ENCODE data around the gene EHMT1.
"Not testable (repeated sequence)": the region's sequence is repeated elsewhere in the genome, so short reads cannot be mapped to it uniquely, and the experiment has no call there.

The EHMT1 gene

GRCh38 chr9:137878146-137878941 lies 259.5 kb downstream of the EHMT1 start:
- DNase-seq, result peak in 1 of 2 donors; percentile 3

GRCh38 chr9:137879052-137879451 lies 260.2 kb downstream of the EHMT1 start:
- no peak for DNase-seq

GRCh38 chr9:137879566-137880150 lies 260.9 kb downstream of the EHMT1 start:
- DNase-seq, result no peak

GRCh38 chr9:137880160-137880975 lies 261.6 kb downstream of the EHMT1 start:
- no peak for DNase-seq

- DNase-seq, result no peak
Observed at GRCh38 chr9:137880976-137881530, 262.2 kb downstream of the EHMT1 start.

- no peak for DNase-seq
Observed at GRCh38 chr9:137881591-137882505, 263.0 kb downstream of the EHMT1 start.

GRCh38 chr9:137882506-137882821 lies 263.7 kb downstream of the EHMT1 start:
- DNase-seq, result no peak

GRCh38 chr9:137883977-137884376 lies 265.2 kb downstream of the EHMT1 start:
- not testable (repeated sequence) for DNase-seq

- not testable (repeated sequence) for DNase-seq
Observed at GRCh38 chr9:137884547-137884946, 265.7 kb downstream of the EHMT1 start.

- not testable (repeated sequence) for DNase-seq
Observed at GRCh38 chr9:137885121-137885520, 266.3 kb downstream of the EHMT1 start.

All from CD4-positive, alpha-beta T cell treated with Interferon alpha-2 for 1 hour (primary cell).